B cell (primary cell): ENCODE measurements around the gene SCART1. TPM values are rescaled to one million over a fixed set of nuclear protein-coding genes. Genes with fewer than 3 reads are reported as not detected.
"Not testable (repeated sequence)": the region's sequence is repeated elsewhere in the genome, so short reads cannot be mapped to it uniquely, and the experiment has no call there.

Experiments used
- ATAC-seq: fragments of 200-7000 bp; cut with Tn5 transposase; one replicate; pipeline ENCODE4 v1.10.0; 2021; ENCODE audit warnings: low read depth, mild to moderate bottlenecking, moderate number of reproducible peaks, moderate library complexity
- CTCF ChIA-PET: fragments of 350-600 bp; sonication (Branson Sonifier 250); formaldehyde crosslinking; loops from one replicate; lab custom pipeline; 2021; ENCODE audit warnings: antibody characterized with exemption, inconsistent platforms; lab: Charles Lee
- POLR2A ChIA-PET: fragments of 350-600 bp; sonication (Branson Sonifier 250); formaldehyde crosslinking; loops from one replicate; lab custom pipeline; 2021; ENCODE audit warnings: antibody characterized with exemption; lab: Charles Lee
- DNase-seq: peaks from one replicate; pipeline ENCODE4 v3.0.0; 2013
- H2AFZ ChIP-seq: 2 replicates; pipeline ENCODE4 v1.6.1; 2012; ENCODE audit warnings: mild to moderate bottlenecking, low read depth, low read length; ENCODE audit not compliant: insufficient read depth, poor library complexity, severe bottlenecking
- H3K27ac ChIP-seq, 2 donors: 1 replicate in 1 of 2; 2 replicates in 1 of 2; pipeline ENCODE4 v1.5.1; 2012 to 2013; ENCODE audit warnings: low read length in 2 of 2, mild to moderate bottlenecking in 2 of 2, moderate library complexity in 1 of 2
- H3K27me3 ChIP-seq, 4 experiments: fragments of 200-600 bp in 1 of 4; sonication (generic) in 1 of 4; replicated peaks in 1 of 4; 1 replicate in 2 of 4; 2 replicates in 2 of 4; pipeline versions ENCODE4 v1.6.1 to v1.7.0; 2013 to 2016; ENCODE audit warnings: low read length in 3 of 4, mild to moderate bottlenecking in 2 of 4, mixed read lengths in 1 of 4, moderate library complexity in 1 of 4; ENCODE audit not compliant: insufficient read depth in 4 of 4, control insufficient read depth in 3 of 4; ENCODE audit errors: control extremely low read depth in 1 of 4
- H3K36me3 ChIP-seq, 2 experiments: replicated peaks in 1 of 2; 1 replicate in 1 of 2; 2 replicates in 1 of 2; pipeline versions ENCODE4 v1.6.1 to v1.7.1; 2013; ENCODE audit warnings: low read length in 1 of 2; ENCODE audit not compliant: insufficient read depth in 2 of 2, control insufficient read depth in 1 of 2; ENCODE audit errors: control extremely low read depth in 1 of 2, extremely low read depth in 1 of 2
- H3K4me1 ChIP-seq, 2 donors: fragments of 200-600 bp in 1 of 2; sonication (generic) in 1 of 2; 1 replicate in 1 of 2; 2 replicates in 1 of 2; pipeline versions ENCODE4 v1.5.1 to v1.6.1; 2013 to 2017; ENCODE audit warnings: low read length in 2 of 2; ENCODE audit not compliant: control insufficient read depth in 2 of 2, insufficient read depth in 2 of 2
- H3K4me2 ChIP-seq: replicated peaks from 2 replicates; pipeline ENCODE3; 2012; ENCODE audit warnings: mild to moderate bottlenecking, low read depth, low read length; ENCODE audit not compliant: poor library complexity, severe bottlenecking
- H3K4me3 ChIP-seq, 5 experiments: fragments of 200-600 bp in 1 of 5; sonication (generic) in 1 of 5; 1 replicate in 3 of 5; 2 replicates in 2 of 5; pipeline versions ENCODE4 v1.5.1 to v1.7.0; 2011 to 2016; ENCODE audit warnings: low read length in 4 of 5, mild to moderate bottlenecking in 4 of 5, low read depth in 2 of 5, control low read depth in 1 of 5, moderate library complexity in 1 of 5; ENCODE audit not compliant: insufficient read depth in 1 of 5; ENCODE audit errors: control extremely low read depth in 1 of 5, extremely low read depth in 1 of 5
- H3K79me2 ChIP-seq: fragments of 200-600 bp; sonication (generic); one replicate; pipeline ENCODE4 v1.6.0; 2016; ENCODE audit warnings: low read length; ENCODE audit not compliant: control insufficient read depth, insufficient read depth
- H3K9ac ChIP-seq: fragments of 200-600 bp; sonication (generic); 2 replicates; pipeline ENCODE4 v1.6.1; 2017; ENCODE audit warnings: mild to moderate bottlenecking, low read length, moderate library complexity
- H3K9me3 ChIP-seq, 3 donors: one replicate each; pipeline versions ENCODE4 v1.6.1 to v1.7.1; 2013; ENCODE audit warnings: low read length in 2 of 3; ENCODE audit not compliant: control insufficient read depth in 2 of 3, insufficient read depth in 1 of 3; ENCODE audit errors: control extremely low read depth in 1 of 3
- H4K20me1 ChIP-seq: 2 replicates; pipeline ENCODE4 v1.6.0; 2012; ENCODE audit warnings: mild to moderate bottlenecking, low read length; ENCODE audit not compliant: insufficient read depth, control insufficient read depth, poor library complexity, severe bottlenecking
- H3K27ac Mint-ChIP-seq: one replicate; pipeline ENCODE4 v1.8.0; 2021; ENCODE audit warnings: mixed read lengths
- H3K27me3 Mint-ChIP-seq: one replicate; pipeline ENCODE4 v1.8.0; 2021; ENCODE audit warnings: mixed read lengths
- H3K4me1 Mint-ChIP-seq: one replicate; pipeline ENCODE4 v1.8.0; 2021; ENCODE audit warnings: mixed read lengths
- H3K4me3 Mint-ChIP-seq: one replicate; pipeline ENCODE4 v1.8.0; 2021; ENCODE audit warnings: mixed read lengths
- H3K9me3 Mint-ChIP-seq: one replicate; pipeline ENCODE4 v1.8.0; 2022; ENCODE audit warnings: mixed read lengths; ENCODE audit not compliant: insufficient read depth
- WGBS: methylation state at CpG from one replicate; pipeline ENCODE4 v1.1.5; 2013; ENCODE audit warnings: missing lambda C conversion rate; ENCODE audit not compliant: insufficient coverage; 5-methylcytosine and 5-hydroxymethylcytosine counted together
- intact Hi-C: fragments of 100-400 bp; cut with micrococcal nuclease; formaldehyde crosslinking; loops from one replicate; pipeline ENCODE4 v1.10.0; 2022
- polyA plus RNA-seq: library from polyadenylated mRNA; depleted of rRNA; stranded (reverse); fragments of >200 nt; gene quantifications from 2 replicates; pipeline ENCODE4 v1.2.3, GENCODE V29; 2012
- total RNA-seq, 2 donors: library from RNA; stranded (reverse); fragments of 120-200 nt in 1 of 2; gene quantifications; 1 replicate in 1 of 2; 2 replicates in 1 of 2; pipeline versions ENCODE4 v1.2.3 to v1.2.4, GENCODE V29; 2013 to 2022

The SCART1 gene
- total and polyA plus RNA-seq, 2 donors (not counting 1 experiment from before 2014, with no cell fraction given): 4.1 to 4.7 TPM

- H2AFZ ChIP-seq, H4K20me1 ChIP-seq, H3K27ac Mint-ChIP-seq, H3K27me3 Mint-ChIP-seq, DNase-seq, H3K4me1 Mint-ChIP-seq, H3K9me3 ChIP-seq, H3K4me1 ChIP-seq, H3K9me3 Mint-ChIP-seq, ATAC-seq, CTCF ChIA-PET, H3K4me3 ChIP-seq, H3K36me3 ChIP-seq, H3K27me3 ChIP-seq, H3K27ac ChIP-seq, H3K4me3 Mint-ChIP-seq, intact Hi-C loops, H3K79me2 ChIP-seq, H3K9ac ChIP-seq, H3K4me2 ChIP-seq: not testable (repeated sequence)
- WGBS: no CpG with 5 or more reads among the region's 4 CpGs
- POLR2A ChIA-PET: interaction anchor here (0.6 kb wide), 1 partner anchor 41 kb away, joined by 4 read pairs; no protein-coding TSS in a partner anchor
These were observed 24.2 kb upstream of the SCART1 start for GRCh38 chr10:133429571-133429970.

- H3K4me1 ChIP-seq, POLR2A ChIA-PET, H3K4me2 ChIP-seq, H3K36me3 ChIP-seq, H3K27me3 ChIP-seq, CTCF ChIA-PET, H3K9me3 Mint-ChIP-seq, H4K20me1 ChIP-seq, H3K4me3 Mint-ChIP-seq, H2AFZ ChIP-seq, DNase-seq, H3K9me3 ChIP-seq, H3K4me3 ChIP-seq, H3K9ac ChIP-seq, H3K4me1 Mint-ChIP-seq, H3K27ac Mint-ChIP-seq, ATAC-seq, H3K27me3 Mint-ChIP-seq, H3K79me2 ChIP-seq, H3K27ac ChIP-seq: not testable (repeated sequence)
- intact Hi-C loops: loop anchor here (10.0 kb wide), 1 partner anchor 93 kb away; the partner anchor contains the start of gene CYP2E1
- WGBS: no CpG with 5 or more reads among the region's 9 CpGs
These were observed 21.7 kb upstream of the SCART1 start for GRCh38 chr10:133431888-133432613.

GRCh38 chr10:133432789-133433188, 21.0 kb upstream of the SCART1 start:
- ATAC-seq: not testable (repeated sequence)

More at GRCh38 chr10:133432789-133433188, 21.0 kb upstream of the SCART1 start:
- intact Hi-C loops: loop anchor here (10.0 kb wide), 1 partner anchor 92 kb away; the partner anchor contains the start of gene CYP2E1
- H3K36me3 ChIP-seq, H2AFZ ChIP-seq, H3K27me3 Mint-ChIP-seq, DNase-seq, H3K9me3 Mint-ChIP-seq, H3K79me2 ChIP-seq, H4K20me1 ChIP-seq, POLR2A ChIA-PET, H3K27me3 ChIP-seq, H3K4me3 Mint-ChIP-seq, H3K27ac Mint-ChIP-seq, H3K4me1 Mint-ChIP-seq, CTCF ChIA-PET, H3K4me1 ChIP-seq, H3K9me3 ChIP-seq, H3K4me2 ChIP-seq, H3K9ac ChIP-seq, H3K4me3 ChIP-seq, H3K27ac ChIP-seq: not testable (repeated sequence)
- WGBS: no CpG with 5 or more reads among the region's 25 CpGs
